Activated naive CD8-positive, alpha-beta T cell treated with anti-CD3 and anti-CD28 coated beads, Interleukin-2, amount 50 U/mL, for 24 hours (primary cell): ENCODE results near the gene NR2F1-AS1.
"Not testable (repeated sequence)": the region's sequence is repeated elsewhere in the genome, so short reads cannot be mapped to it uniquely, and the experiment has no call there.

Experiments
- ATAC-seq: fragments of 150-1000 bp; cut with Tn5 transposase; one replicate; pipeline ENCODE4 v1.10.0; 2021
- DNase-seq: peaks from one replicate; pipeline ENCODE4 v3.0.0; 2021
- H3K27ac Mint-ChIP-seq: one replicate; pipeline ENCODE4 v1.8.0; 2021; ENCODE audit warnings: mild to moderate bottlenecking, mixed read lengths
- H3K27me3 Mint-ChIP-seq: one replicate; pipeline ENCODE4 v1.8.0; 2021; ENCODE audit warnings: mixed read lengths
- H3K36me3 Mint-ChIP-seq: one replicate; pipeline ENCODE4 v1.8.0; 2021; ENCODE audit warnings: low read depth, mixed read lengths
- H3K4me1 Mint-ChIP-seq: one replicate; pipeline ENCODE4 v1.8.0; 2021; ENCODE audit warnings: mixed read lengths
- H3K4me3 Mint-ChIP-seq: one replicate; pipeline ENCODE4 v1.8.0; 2021; ENCODE audit warnings: mild to moderate bottlenecking, moderate library complexity, mixed read lengths
- H3K9me3 Mint-ChIP-seq: one replicate; pipeline ENCODE4 v1.8.0; 2021; ENCODE audit warnings: mixed read lengths

NR2F1-AS1 gene

DNA sequence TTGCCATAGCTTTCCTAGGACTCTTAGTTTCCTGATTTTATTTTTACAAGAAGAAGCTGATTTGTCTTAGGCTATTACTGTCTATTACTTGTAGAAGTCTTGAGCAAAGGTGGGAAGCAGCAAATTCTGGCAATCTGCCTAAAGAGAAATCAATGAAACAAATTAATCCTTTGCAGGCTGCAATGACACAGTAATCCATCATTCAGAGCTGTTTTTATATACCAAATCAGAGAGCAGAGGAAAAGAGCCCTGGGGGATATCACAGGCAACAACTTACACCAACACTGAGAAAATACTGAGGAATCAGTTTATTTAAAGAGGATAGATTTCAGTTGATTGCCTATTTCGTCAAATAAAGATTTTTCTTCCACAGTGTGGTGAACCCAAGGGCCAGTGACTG, 13.6 kb downstream of the NR2F1-AS1 start:
- ATAC-seq = no peak
- Mint-ChIP-seq H3K27ac (no peak overlapping the region), H3K4me1 (peaks cover 26% of the 10 kb centered on the region), H3K9me3 (no peaks in the 10 kb centered on the region), H3K4me3 (no peak overlapping the region), H3K36me3 (peaks cover 2% of the 10 kb centered on the region), H3K27me3 (peaks cover 57% of the 10 kb centered on the region)
- DNase-seq = no peak

GRCh38 chr5:93566091-93566490, 14.9 kb downstream of the NR2F1-AS1 start:
- DNase-seq (no peak), ATAC-seq (no peak)
- Mint-ChIP-seq H3K27ac (no peak overlapping the region), H3K27me3 (peaks cover 46% of the 10 kb centered on the region), H3K36me3 (no peaks in the 10 kb centered on the region), H3K4me1 (peaks cover 15% of the 10 kb centered on the region), H3K9me3 (no peaks in the 10 kb centered on the region), H3K4me3 (no peak overlapping the region)

GRCh38 chr5:93557021-93557604, 23.9 kb downstream of the NR2F1-AS1 start:
- ATAC-seq = no peak
- H3K27ac Mint-ChIP-seq = no peak overlapping the region
- no peaks in the 10 kb centered on the region for H3K9me3 Mint-ChIP-seq
- H3K4me1 Mint-ChIP-seq = no peaks in the 10 kb centered on the region
- no peak overlapping the region for H3K4me3 Mint-ChIP-seq
- H3K27me3 Mint-ChIP-seq = peaks cover 21% of the 10 kb centered on the region
- no peak for DNase-seq
- H3K36me3 Mint-ChIP-seq = no peaks in the 10 kb centered on the region

DNA sequence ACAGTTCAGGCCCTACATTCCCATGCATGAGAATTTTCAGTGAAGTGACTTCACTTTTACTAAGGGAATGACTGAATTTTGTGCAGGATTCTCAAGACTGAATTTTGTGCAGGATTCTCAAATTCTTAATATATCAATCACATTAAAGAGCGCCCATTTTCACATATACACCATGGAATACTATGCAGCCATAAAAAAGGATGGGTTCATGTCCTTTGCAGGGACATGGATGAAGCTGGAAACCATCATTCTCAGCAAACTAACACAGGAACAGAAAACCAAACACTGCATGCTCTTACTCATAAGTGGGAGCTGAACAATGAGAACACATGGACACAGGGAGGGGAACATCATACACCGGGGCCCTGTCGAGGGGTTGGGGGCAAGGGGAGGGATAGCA, 31.4 kb downstream of the NR2F1-AS1 start:
- not testable (repeated sequence) for H3K9me3 Mint-ChIP-seq, H3K4me1 Mint-ChIP-seq, H3K36me3 Mint-ChIP-seq, DNase-seq, H3K4me3 Mint-ChIP-seq, H3K27ac Mint-ChIP-seq, ATAC-seq
- peaks cover 23% of the 10 kb centered on the region for H3K27me3 Mint-ChIP-seq

- no peak overlapping the region for H3K4me3 Mint-ChIP-seq
- H3K9me3 Mint-ChIP-seq = no peaks in the 10 kb centered on the region
- DNase-seq (no peak), ATAC-seq (no peak)
- H3K4me1 Mint-ChIP-seq = no peaks in the 10 kb centered on the region
- peaks cover 26% of the 10 kb centered on the region for H3K27me3 Mint-ChIP-seq
- no peak overlapping the region for H3K27ac Mint-ChIP-seq
- no peaks in the 10 kb centered on the region for H3K36me3 Mint-ChIP-seq
Measured at GRCh38 chr5:93545872-93546271, 35.1 kb downstream of the NR2F1-AS1 start.

- DNase-seq (no peak), ATAC-seq (no peak)
- no peaks in the 10 kb centered on the region for H3K4me1 Mint-ChIP-seq
- H3K4me3 Mint-ChIP-seq = no peak overlapping the region
- H3K27me3 Mint-ChIP-seq = peaks cover 5% of the 10 kb centered on the region
- H3K36me3 Mint-ChIP-seq = no peaks in the 10 kb centered on the region
- peaks cover 10% of the 10 kb centered on the region for H3K9me3 Mint-ChIP-seq
- no peak overlapping the region for H3K27ac Mint-ChIP-seq
Measured at GRCh38 chr5:93532370-93532769, 48.6 kb downstream of the NR2F1-AS1 start.

- H3K9me3 Mint-ChIP-seq = peaks cover 11% of the 10 kb centered on the region
Measured at GRCh38 chr5:93521815-93522214, 59.2 kb downstream of the NR2F1-AS1 start.

DNA sequence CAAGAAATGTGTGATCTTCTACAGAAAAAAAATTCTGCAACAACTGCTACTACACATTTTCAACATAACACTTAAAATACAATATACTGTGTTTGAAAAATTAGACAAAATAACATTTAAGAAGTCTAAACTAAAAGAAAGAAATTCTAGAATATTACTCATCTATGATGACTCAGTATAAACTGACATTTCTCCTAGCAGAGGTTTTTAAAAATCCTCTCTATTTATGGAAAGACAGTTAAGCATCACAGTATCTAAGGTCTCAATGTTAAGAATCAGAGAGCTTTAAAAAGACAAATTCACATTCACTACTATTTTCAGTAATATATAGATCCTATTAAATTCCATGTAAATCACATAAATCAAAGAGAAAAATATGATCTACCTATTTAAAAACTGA, 61.3 kb downstream of the NR2F1-AS1 start:
- ATAC-seq (no peak), DNase-seq (no peak)
- no peak overlapping the region for H3K4me3 Mint-ChIP-seq

More at GRCh38 chr5:93521815-93522214, 59.2 kb downstream of the NR2F1-AS1 start:
- DNase-seq, H3K27me3 Mint-ChIP-seq, H3K4me1 Mint-ChIP-seq, H3K36me3 Mint-ChIP-seq, H3K4me3 Mint-ChIP-seq, H3K27ac Mint-ChIP-seq, ATAC-seq: not testable (repeated sequence)

GRCh38 chr5:93517828-93518227, 63.2 kb downstream of the NR2F1-AS1 start:
- Mint-ChIP-seq H3K9me3 (no peaks in the 10 kb centered on the region), H3K27ac (no peak overlapping the region), H3K4me3 (no peak overlapping the region), H3K27me3 (peaks cover 8% of the 10 kb centered on the region), H3K36me3 (no peaks in the 10 kb centered on the region), H3K4me1 (no peaks in the 10 kb centered on the region)
- no peak for ATAC-seq
- no peak for DNase-seq

More for the DNA sequence above, 61.3 kb downstream of the NR2F1-AS1 start:
- H3K4me1 Mint-ChIP-seq = no peaks in the 10 kb centered on the region
- no peak overlapping the region for H3K27ac Mint-ChIP-seq
- peaks cover 3% of the 10 kb centered on the region for H3K9me3 Mint-ChIP-seq
- peaks cover 8% of the 10 kb centered on the region for H3K27me3 Mint-ChIP-seq
- H3K36me3 Mint-ChIP-seq = no peaks in the 10 kb centered on the region

DNA sequence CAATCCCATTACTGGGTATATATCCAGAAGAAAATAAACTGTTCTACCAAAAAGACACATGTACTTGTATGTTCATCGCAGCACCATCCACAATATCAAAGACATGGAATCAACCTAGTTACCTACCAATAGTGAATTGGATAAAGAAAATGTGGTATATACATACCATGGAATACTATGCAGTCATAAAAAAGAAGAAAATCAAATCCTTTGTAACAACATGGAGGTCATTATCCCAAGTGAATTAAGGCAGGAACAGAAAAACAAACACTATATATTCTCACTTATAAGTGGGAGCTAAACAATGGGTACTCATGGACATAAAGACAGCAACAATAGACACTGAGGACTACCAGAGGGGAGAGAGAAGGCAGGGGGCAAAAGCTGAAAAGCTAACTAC, 67.7 kb downstream of the NR2F1-AS1 start:
- ATAC-seq (no peak), DNase-seq (no peak)
- no peaks in the 10 kb centered on the region for H3K36me3 Mint-ChIP-seq
- H3K4me1 Mint-ChIP-seq = no peaks in the 10 kb centered on the region
- no peak overlapping the region for H3K4me3 Mint-ChIP-seq
- no peak overlapping the region for H3K27ac Mint-ChIP-seq
- H3K27me3 Mint-ChIP-seq = no peaks in the 10 kb centered on the region
- H3K9me3 Mint-ChIP-seq = no peaks in the 10 kb centered on the region

GRCh38 chr5:93512799-93513198, 68.2 kb downstream of the NR2F1-AS1 start:
- Mint-ChIP-seq H3K36me3 (no peaks in the 10 kb centered on the region), H3K9me3 (no peaks in the 10 kb centered on the region), H3K27me3 (no peaks in the 10 kb centered on the region), H3K4me1 (no peaks in the 10 kb centered on the region), H3K27ac (no peak overlapping the region), H3K4me3 (no peak overlapping the region)
- no peak for DNase-seq
- ATAC-seq = no peak

DNA sequence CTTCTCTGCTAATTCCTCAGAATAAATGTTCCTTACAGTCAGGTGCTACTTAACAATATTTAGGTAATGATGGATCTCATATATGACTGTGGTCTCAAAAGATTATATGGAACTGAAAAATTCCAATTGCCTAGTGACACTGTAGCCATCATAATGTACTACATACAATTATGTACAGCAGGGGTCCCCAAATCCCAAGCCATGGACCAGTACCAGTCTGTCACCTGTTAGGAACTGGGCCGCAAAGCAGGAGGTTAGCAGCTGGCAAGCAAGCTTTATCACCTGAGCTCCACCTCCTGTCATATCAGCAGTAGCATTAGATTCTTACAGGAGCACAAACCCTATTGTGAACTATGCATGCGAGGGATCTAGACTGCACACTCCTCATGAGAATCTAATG, 69.6 kb downstream of the NR2F1-AS1 start:
- DNase-seq = no peak
- no peak overlapping the region for H3K27ac Mint-ChIP-seq
- H3K4me3 Mint-ChIP-seq = no peak overlapping the region
- no peaks in the 10 kb centered on the region for H3K27me3 Mint-ChIP-seq
- H3K9me3 Mint-ChIP-seq = no peaks in the 10 kb centered on the region
- ATAC-seq = no peak
- H3K4me1 Mint-ChIP-seq = no peaks in the 10 kb centered on the region
- no peaks in the 10 kb centered on the region for H3K36me3 Mint-ChIP-seq

DNA sequence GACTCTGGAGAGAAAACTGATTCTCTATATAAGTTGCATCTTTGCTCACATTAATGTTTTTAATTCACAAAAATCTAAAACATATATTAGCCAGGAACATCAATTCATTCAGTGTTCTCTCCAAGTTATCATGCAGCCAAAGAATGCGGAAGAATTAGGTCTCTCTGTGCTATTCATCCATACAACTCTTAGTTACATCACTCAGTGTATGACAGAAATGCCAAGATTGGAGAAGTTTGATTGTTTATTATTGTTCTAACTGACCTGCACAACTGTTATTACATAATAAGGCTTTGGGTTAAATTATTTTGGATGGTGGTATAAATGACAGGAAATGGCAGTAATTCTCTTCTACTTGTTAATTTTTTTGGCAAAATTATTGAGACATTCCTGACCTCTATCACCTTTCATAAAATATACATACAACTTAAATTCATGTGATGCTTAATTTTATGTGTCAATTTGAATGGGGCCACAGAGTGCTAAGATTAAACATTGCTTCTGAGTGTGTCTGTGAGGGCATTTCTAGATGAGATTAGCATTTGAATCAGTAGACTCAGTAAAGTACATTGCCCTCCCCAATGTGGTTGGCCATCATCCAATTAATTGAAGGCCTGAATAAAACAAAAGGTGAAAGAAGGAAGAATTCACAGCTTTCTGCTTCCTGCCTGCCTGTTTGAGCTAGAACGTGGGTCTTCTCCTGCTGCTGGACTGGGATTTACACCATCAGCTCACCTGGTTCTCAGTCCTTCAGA, 70.2 kb downstream of the NR2F1-AS1 start:
- Mint-ChIP-seq H3K4me1 (no peaks in the 10 kb centered on the region), H3K36me3 (no peaks in the 10 kb centered on the region), H3K27ac (no peak overlapping the region), H3K9me3 (no peaks in the 10 kb centered on the region), H3K4me3 (no peak overlapping the region), H3K27me3 (no peaks in the 10 kb centered on the region)
- no peak for ATAC-seq
- no peak for DNase-seq

- not testable (repeated sequence) for H3K9me3 Mint-ChIP-seq, DNase-seq, H3K4me3 Mint-ChIP-seq, H3K27ac Mint-ChIP-seq, ATAC-seq, H3K36me3 Mint-ChIP-seq, H3K27me3 Mint-ChIP-seq, H3K4me1 Mint-ChIP-seq
Measured at GRCh38 chr5:93505553-93505952, 75.5 kb downstream of the NR2F1-AS1 start.

DNA sequence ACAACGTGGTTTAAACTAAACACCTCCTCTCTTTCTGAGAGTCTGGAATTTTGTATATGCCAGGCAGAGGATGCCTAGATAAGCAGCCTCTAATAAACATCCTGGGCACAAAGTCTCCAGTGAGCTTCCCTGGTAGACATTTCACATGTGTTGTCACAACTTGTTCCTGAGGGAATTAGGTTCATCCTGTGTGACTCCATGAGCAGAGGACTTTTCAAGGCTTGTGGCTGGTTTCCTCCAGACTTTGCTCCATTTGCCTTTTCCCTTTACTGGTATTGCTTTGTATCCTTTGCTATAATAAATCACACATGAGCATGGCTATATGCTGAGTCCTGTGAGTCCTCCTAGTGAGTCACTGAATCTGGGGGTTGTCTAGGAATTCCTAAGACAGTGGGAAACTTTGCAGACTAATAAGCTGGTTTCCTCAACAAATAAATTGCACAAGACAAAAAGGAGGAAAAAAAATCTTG, 77.4 kb downstream of the NR2F1-AS1 start:
- Mint-ChIP-seq H3K4me3 (no peak overlapping the region), H3K9me3 (no peaks in the 10 kb centered on the region), H3K27me3 (no peaks in the 10 kb centered on the region), H3K36me3 (no peaks in the 10 kb centered on the region), H3K4me1 (no peaks in the 10 kb centered on the region), H3K27ac (no peak overlapping the region)
- no peak for ATAC-seq
- no peak for DNase-seq
